Stimulated activated CD4-positive, alpha-beta T cell treated with anti-CD3 and anti-CD28 coated beads, Interleukin-4, amount 100 ng/mL, for 4 hours (primary cell): ENCODE data around the gene EXOC4.

ENCODE experiments used
- DNase-seq, 2 experiments: peaks; one replicate each; pipeline ENCODE4 v3.0.0-alpha.2; 2020

The EXOC4 gene

GRCh38 chr7:133808493-133808866, 555.6 kb downstream of the EXOC4 start:
- DNase-seq, result no peak

GRCh38 chr7:133812877-133813276, 560.0 kb downstream of the EXOC4 start:
- no peak for DNase-seq

- DNase-seq, result no peak
These were observed 562.8 kb downstream of the EXOC4 start for GRCh38 chr7:133815611-133816210.

- no peak for DNase-seq
These were observed 566.8 kb downstream of the EXOC4 start for GRCh38 chr7:133819695-133820094.

- DNase-seq, result no peak
These were observed 567.7 kb downstream of the EXOC4 start for GRCh38 chr7:133820584-133820983.

GRCh38 chr7:133821171-133821570, 568.3 kb downstream of the EXOC4 start:
- no peak for DNase-seq

- DNase-seq, result no peak
These were observed 569.2 kb downstream of the EXOC4 start for GRCh38 chr7:133822001-133822641.

- DNase-seq, result no peak
These were observed 570.1 kb downstream of the EXOC4 start for GRCh38 chr7:133822868-133823552.

- no peak for DNase-seq
These were observed 571.3 kb downstream of the EXOC4 start for GRCh38 chr7:133824132-133824531.

- DNase-seq, result no peak
These were observed 575.1 kb downstream of the EXOC4 start for GRCh38 chr7:133827707-133828623.

- no peak for DNase-seq
These were observed 576.0 kb downstream of the EXOC4 start for GRCh38 chr7:133828906-133829305.

- DNase-seq, result no peak
These were observed 576.5 kb downstream of the EXOC4 start for GRCh38 chr7:133829336-133829897.

GRCh38 chr7:133830081-133830480, 577.2 kb downstream of the EXOC4 start:
- DNase-seq, result no peak

GRCh38 chr7:133836666-133837065, 583.8 kb downstream of the EXOC4 start:
- DNase-seq, result no peak

- no peak for DNase-seq
These were observed 584.3 kb downstream of the EXOC4 start for GRCh38 chr7:133837224-133837623.

- no peak for DNase-seq
These were observed 586.2 kb downstream of the EXOC4 start for GRCh38 chr7:133839121-133839520.

- no peak for DNase-seq
These were observed 590.5 kb downstream of the EXOC4 start for GRCh38 chr7:133843341-133843740.

GRCh38 chr7:133845005-133845404, 592.1 kb downstream of the EXOC4 start:
- DNase-seq, result no peak

GRCh38 chr7:133846203-133846945, 593.5 kb downstream of the EXOC4 start:
- no peak for DNase-seq

GRCh38 chr7:133850497-133851280, 597.8 kb downstream of the EXOC4 start:
- DNase-seq, result no peak

- DNase-seq, result no peak
These were observed 598.5 kb downstream of the EXOC4 start for GRCh38 chr7:133851411-133851810.
